Liver (tissue), 9 donors: Measurements from ENCODE around the gene SAMD7. TPM values are rescaled to one million over a fixed set of nuclear protein-coding genes. Genes with fewer than 3 reads are reported as not detected.

Experiments used
- DNase-seq: peaks from one replicate; pipeline ENCODE4 v3.0.0-alpha.2; 2017; ENCODE audit warnings: low spot score
- H3K27ac ChIP-seq, 2 donors: one replicate each; pipeline ENCODE4 v1.7.0; 2013; ENCODE audit warnings: inconsistent platforms in 2 of 2, low read length in 2 of 2, control low read depth in 1 of 2, low read depth in 1 of 2, mild to moderate bottlenecking in 1 of 2
- H3K27me3 ChIP-seq, 4 donors: one replicate each; pipeline versions ENCODE4 v1.6.1 to v1.7.0; 2013; ENCODE audit warnings: low read length in 3 of 4, inconsistent platforms in 1 of 4, mild to moderate bottlenecking in 1 of 4, moderate library complexity in 1 of 4; ENCODE audit not compliant: control insufficient read depth in 4 of 4, insufficient read depth in 4 of 4
- H3K36me3 ChIP-seq, 4 donors: one replicate each; pipeline versions ENCODE4 v1.6.1 to v1.7.0; 2013; ENCODE audit warnings: low read length in 3 of 4, mild to moderate bottlenecking in 3 of 4, low read depth in 1 of 4, moderate library complexity in 1 of 4; ENCODE audit not compliant: control insufficient read depth in 4 of 4, insufficient read depth in 3 of 4
- H3K4me1 ChIP-seq, 4 donors: one replicate each; pipeline versions ENCODE4 v1.6.1 to v1.7.0; 2013; ENCODE audit warnings: low read length in 3 of 4, mild to moderate bottlenecking in 3 of 4, moderate library complexity in 1 of 4; ENCODE audit not compliant: control insufficient read depth in 4 of 4, insufficient read depth in 4 of 4
- H3K4me3 ChIP-seq, 3 donors: one replicate each; pipeline versions ENCODE4 v1.6.1 to v1.7.0; 2013; ENCODE audit warnings: low read length in 3 of 3, control low read depth in 1 of 3, low read depth in 1 of 3, mild to moderate bottlenecking in 1 of 3
- H3K9ac ChIP-seq, 2 donors: one replicate each; pipeline ENCODE4 v1.7.0; 2013; ENCODE audit warnings: low read length in 2 of 2, mild to moderate bottlenecking in 2 of 2, moderate library complexity in 2 of 2, control low read depth in 1 of 2, low read depth in 1 of 2
- H3K9me3 ChIP-seq, 4 donors: one replicate each; pipeline versions ENCODE4 v1.6.1 to v1.7.0; 2013; ENCODE audit warnings: low read length in 3 of 4; ENCODE audit not compliant: control insufficient read depth in 4 of 4
- ATF3 ChIP-seq: IDR thresholded peaks from 2 replicates; pipeline ENCODE4 v1.6.1; 2016; ENCODE audit warnings: antibody characterized with exemption
- CTCF ChIP-seq: fragments of 150-350 bp; IDR thresholded peaks from 2 replicates; pipeline ENCODE4 v1.5.1; 2017; ENCODE audit warnings: improper control_type of control experiment, low read depth, low read length; ENCODE audit not compliant: missing input control
- EGR1 ChIP-seq, 2 donors: IDR thresholded peaks; 2 replicates each; pipeline ENCODE4 v1.6.1; 2016 to 2018; ENCODE audit warnings: antibody characterized with exemption in 2 of 2, low read depth in 2 of 2
- FOXA1 ChIP-seq: IDR thresholded peaks from 2 replicates; pipeline ENCODE4 v1.6.1; 2016; ENCODE audit warnings: antibody characterized with exemption
- FOXA2 ChIP-seq: IDR thresholded peaks from 2 replicates; pipeline ENCODE4 v1.6.1; 2016; ENCODE audit warnings: antibody characterized with exemption
- GABPA ChIP-seq, 2 donors: IDR thresholded peaks in 1 of 2; conservative IDR thresholded peaks in 1 of 2; 2 replicates each; pipeline ENCODE4 v1.6.1; 2016; ENCODE audit warnings: antibody characterized with exemption in 2 of 2, mild to moderate bottlenecking in 1 of 2, moderate library complexity in 1 of 2
- HNF4A ChIP-seq, 2 donors: conservative IDR thresholded peaks; 2 replicates each; pipeline ENCODE4 v1.6.1; 2016; ENCODE audit warnings: antibody characterized with exemption in 2 of 2, mild to moderate bottlenecking in 2 of 2
- HNF4G ChIP-seq: IDR thresholded peaks from 2 replicates; pipeline ENCODE4 v1.6.1; 2016; ENCODE audit warnings: antibody characterized with exemption
- JUND ChIP-seq, 2 donors: IDR thresholded peaks; 2 replicates each; pipeline ENCODE4 v1.6.1; 2016; ENCODE audit warnings: antibody characterized with exemption in 2 of 2
- MAX ChIP-seq: IDR thresholded peaks from 2 replicates; pipeline ENCODE4 v1.6.1; 2016; ENCODE audit warnings: antibody characterized with exemption
- NR2F2 ChIP-seq: IDR thresholded peaks from 2 replicates; pipeline ENCODE4 v1.6.1; 2016; ENCODE audit warnings: antibody characterized with exemption
- RAD21 ChIP-seq, 2 donors: IDR thresholded peaks; 2 replicates each; pipeline ENCODE4 v1.6.1; 2016; ENCODE audit warnings: antibody characterized with exemption in 2 of 2, mild to moderate bottlenecking in 2 of 2
- RXRA ChIP-seq, 2 donors: IDR thresholded peaks; 2 replicates each; pipeline ENCODE4 v1.6.1; 2017 to 2018; ENCODE audit warnings: antibody characterized with exemption in 2 of 2, mild to moderate bottlenecking in 1 of 2
- SP1 ChIP-seq: IDR thresholded peaks from 2 replicates; pipeline ENCODE4 v1.6.1; 2018; ENCODE audit warnings: antibody characterized with exemption, mild to moderate bottlenecking
- TAF1 ChIP-seq: conservative IDR thresholded peaks from 2 replicates; pipeline ENCODE4 v1.6.1; 2016; ENCODE audit warnings: antibody characterized with exemption, mild to moderate bottlenecking
- YY1 ChIP-seq: IDR thresholded peaks from 2 replicates; pipeline ENCODE4 v1.6.1; 2016; ENCODE audit warnings: antibody characterized with exemption, mild to moderate bottlenecking
- WGBS: extraction: QIAGEN DNeasy Blood & Tissue Kit; methylation state at CpG from one replicate; pipeline ENCODE4 v1.1.7; 2013; 5-methylcytosine and 5-hydroxymethylcytosine counted together
- polyA plus RNA-seq, 2 donors: library from polyadenylated mRNA; stranded (reverse) in 1 of 2; unstranded in 1 of 2; fragments of 200-250 nt in 1 of 2; fragments of >200 nt in 1 of 2; fragmentation: Nextera tagmentation in 1 of 2; extraction: Ambion mirVana in 1 of 2; gene quantifications; one replicate each; pipeline versions ENCODE4 v1.2.1 to v1.2.3, GENCODE V29; 2013 to 2015
- total RNA-seq, 2 donors: library from RNA; depleted of rRNA; stranded (reverse); fragments of >200 nt; gene quantifications; one replicate each; pipeline ENCODE4 v1.2.3, GENCODE V29; 2014
- TF ChIP-seq, protein P1 (sequence below): IDR thresholded peaks from 2 replicates; pipeline ENCODE4 v1.6.1; 2016; ENCODE audit warnings: antibody characterized with exemption, mild to moderate bottlenecking
- TF ChIP-seq, protein P2 (sequence below): IDR thresholded peaks from 2 replicates; pipeline ENCODE4 v1.6.1; 2016; ENCODE audit warnings: antibody characterized with exemption
- donor health status: healthy.
- donor health status: healthy.
- donor health status: healthy.
- donor health status: healthy.
- donor health status: healthy.

The SAMD7 gene
- total and polyA plus RNA-seq, 4 donors, result not detected

GRCh38 chr3:169879845-169880575 is 31.4 kb upstream of the SAMD7 start:
- Histone ChIP-seq H3K4me3 (no peak overlapping the region), H3K4me1 (peaks cover 0 to 8% (median 0%) of the 10 kb centered on the region in 4 donors), H3K9ac (no peak overlapping the region), H3K9me3 (no peaks in the 10 kb centered on the region), H3K36me3 (no peaks in the 10 kb centered on the region), H3K27me3 (no peaks in the 10 kb centered on the region), H3K27ac (no peak overlapping the region)
- DNase-seq, result no peak
- TF ChIP-seq GABPA (IDR thresholded peaks at IDR 0.05 in 1 of 2, conservative IDR thresholded peaks at IDR 0.05 in 1 of 2), result no peak
- TF ChIP-seq SP1, result no peak
- WGBS, result 87% methylated on average over 3 of the region's 3 CpGs

- no peak overlapping the region for H3K9ac ChIP-seq
- no peak overlapping the region for H3K27ac ChIP-seq
- no peaks in the 10 kb centered on the region for H3K27me3 ChIP-seq
- H3K4me1 ChIP-seq, result peaks cover 0 to 8% (median 0%) of the 10 kb centered on the region in 4 donors
- H3K9me3 ChIP-seq, result no peaks in the 10 kb centered on the region
- no peak overlapping the region for H3K4me3 ChIP-seq
- TF ChIP-seq GABPA (IDR thresholded peaks at IDR 0.05 in 1 of 2, conservative IDR thresholded peaks at IDR 0.05 in 1 of 2) (no peak), FOXA2 (no peak), FOXA1 (no peak), HNF4G (no peak), RXRA (IDR thresholded peaks at IDR 0.05) (no peak), ATF3 (no peak), YY1 (no peak), SP1 (no peak)
- WGBS, result 71% methylated on average over 4 of the region's 4 CpGs
- H3K36me3 ChIP-seq, result no peaks in the 10 kb centered on the region
- no peak for DNase-seq
Observed at GRCh38 chr3:169880576-169881250, 30.7 kb upstream of the SAMD7 start.

- peak in 1 of 2 donors; percentile 33 for TF ChIP-seq JUND (IDR thresholded peaks at IDR 0.05)
- TF ChIP-seq RAD21 (IDR thresholded peaks at IDR 0.05), result peak; percentile 22 to 55
- TF ChIP-seq, protein P1, sequence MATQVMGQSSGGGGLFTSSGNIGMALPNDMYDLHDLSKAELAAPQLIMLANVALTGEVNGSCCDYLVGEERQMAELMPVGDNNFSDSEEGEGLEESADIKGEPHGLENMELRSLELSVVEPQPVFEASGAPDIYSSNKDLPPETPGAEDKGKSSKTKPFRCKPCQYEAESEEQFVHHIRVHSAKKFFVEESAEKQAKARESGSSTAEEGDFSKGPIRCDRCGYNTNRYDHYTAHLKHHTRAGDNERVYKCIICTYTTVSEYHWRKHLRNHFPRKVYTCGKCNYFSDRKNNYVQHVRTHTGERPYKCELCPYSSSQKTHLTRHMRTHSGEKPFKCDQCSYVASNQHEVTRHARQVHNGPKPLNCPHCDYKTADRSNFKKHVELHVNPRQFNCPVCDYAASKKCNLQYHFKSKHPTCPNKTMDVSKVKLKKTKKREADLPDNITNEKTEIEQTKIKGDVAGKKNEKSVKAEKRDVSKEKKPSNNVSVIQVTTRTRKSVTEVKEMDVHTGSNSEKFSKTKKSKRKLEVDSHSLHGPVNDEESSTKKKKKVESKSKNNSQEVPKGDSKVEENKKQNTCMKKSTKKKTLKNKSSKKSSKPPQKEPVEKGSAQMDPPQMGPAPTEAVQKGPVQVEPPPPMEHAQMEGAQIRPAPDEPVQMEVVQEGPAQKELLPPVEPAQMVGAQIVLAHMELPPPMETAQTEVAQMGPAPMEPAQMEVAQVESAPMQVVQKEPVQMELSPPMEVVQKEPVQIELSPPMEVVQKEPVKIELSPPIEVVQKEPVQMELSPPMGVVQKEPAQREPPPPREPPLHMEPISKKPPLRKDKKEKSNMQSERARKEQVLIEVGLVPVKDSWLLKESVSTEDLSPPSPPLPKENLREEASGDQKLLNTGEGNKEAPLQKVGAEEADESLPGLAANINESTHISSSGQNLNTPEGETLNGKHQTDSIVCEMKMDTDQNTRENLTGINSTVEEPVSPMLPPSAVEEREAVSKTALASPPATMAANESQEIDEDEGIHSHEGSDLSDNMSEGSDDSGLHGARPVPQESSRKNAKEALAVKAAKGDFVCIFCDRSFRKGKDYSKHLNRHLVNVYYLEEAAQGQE, result no peak
- no peak for TF ChIP-seq FOXA1
- TF ChIP-seq, protein P2, sequence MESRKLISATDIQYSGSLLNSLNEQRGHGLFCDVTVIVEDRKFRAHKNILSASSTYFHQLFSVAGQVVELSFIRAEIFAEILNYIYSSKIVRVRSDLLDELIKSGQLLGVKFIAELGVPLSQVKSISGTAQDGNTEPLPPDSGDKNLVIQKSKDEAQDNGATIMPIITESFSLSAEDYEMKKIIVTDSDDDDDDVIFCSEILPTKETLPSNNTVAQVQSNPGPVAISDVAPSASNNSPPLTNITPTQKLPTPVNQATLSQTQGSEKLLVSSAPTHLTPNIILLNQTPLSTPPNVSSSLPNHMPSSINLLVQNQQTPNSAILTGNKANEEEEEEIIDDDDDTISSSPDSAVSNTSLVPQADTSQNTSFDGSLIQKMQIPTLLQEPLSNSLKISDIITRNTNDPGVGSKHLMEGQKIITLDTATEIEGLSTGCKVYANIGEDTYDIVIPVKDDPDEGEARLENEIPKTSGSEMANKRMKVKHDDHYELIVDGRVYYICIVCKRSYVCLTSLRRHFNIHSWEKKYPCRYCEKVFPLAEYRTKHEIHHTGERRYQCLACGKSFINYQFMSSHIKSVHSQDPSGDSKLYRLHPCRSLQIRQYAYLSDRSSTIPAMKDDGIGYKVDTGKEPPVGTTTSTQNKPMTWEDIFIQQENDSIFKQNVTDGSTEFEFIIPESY, result peak; percentile 37
- no peak for TF ChIP-seq ATF3
- TF ChIP-seq HNF4G, result no peak
- TF ChIP-seq RXRA (IDR thresholded peaks at IDR 0.05), result peak; percentile 45 to 52
- TF ChIP-seq SP1, result peak; percentile 18
- TF ChIP-seq MAX, result no peak
- TF ChIP-seq FOXA2, result peak; percentile 22
- no peak for TF ChIP-seq CTCF
- TF ChIP-seq GABPA (IDR thresholded peaks at IDR 0.05 in 1 of 2, conservative IDR thresholded peaks at IDR 0.05 in 1 of 2), result no peak
- peak; percentile 43 for TF ChIP-seq YY1
- no peak for TF ChIP-seq TAF1
- no peak for TF ChIP-seq NR2F2
- peak; percentile 65 to 67 for TF ChIP-seq HNF4A (conservative IDR thresholded peaks at IDR 0.05)
- no peak for TF ChIP-seq EGR1 (IDR thresholded peaks at IDR 0.05; ENCODE audit: low read depth in 2 of 2)
- Histone ChIP-seq H3K36me3 (no peaks in the 10 kb centered on the region), H3K9me3 (no peaks in the 10 kb centered on the region), H3K4me1 (peaks cover 0 to 5% (median 2%) of the 10 kb centered on the region in 4 donors), H3K9ac (no peak overlapping the region), H3K4me3 (no peak overlapping the region), H3K27ac (no peak overlapping the region), H3K27me3 (no peaks in the 10 kb centered on the region)
- no peak for DNase-seq
- 16% methylated on average over 5 of the region's 5 CpGs for WGBS
Observed at GRCh38 chr3:169886671-169887070, 24.7 kb upstream of the SAMD7 start.
